ENCODE measurements around the gene NUTM2G.
"Not testable (repeated sequence)": the region's sequence is repeated elsewhere in the genome, so short reads cannot be mapped to it uniquely, and the experiment has no call there.

The NUTM2G gene

GRCh38 chr9:96928543-96928942, at the start of gene NUTM2G:
Gene NUTM2G, plus strand, starts transcription at chr9:96928843. Its CDS starts 182 bp downstream, at chr9:96929025.
- DNase-seq; in situ Hi-C loops (cut with MboI; ENCODE audit: low pct_unique_long_range_greater_than_20kb, low sequenced_read_pairs): not testable (repeated sequence)

- in situ Hi-C loops (cut with MboI; ENCODE audit: low pct_unique_long_range_greater_than_20kb, low sequenced_read_pairs): no loop called here
- no peak for DNase-seq
Measured at GRCh38 chr9:96883922-96884321, 44.7 kb upstream of the NUTM2G start.

- DNase-seq: no peak
- in situ Hi-C loops (cut with MboI; ENCODE audit: low pct_unique_long_range_greater_than_20kb, low sequenced_read_pairs): no loop called here
Measured at GRCh38 chr9:96884443-96884842, 44.2 kb upstream of the NUTM2G start.

GRCh38 chr9:96885424-96885823, 43.2 kb upstream of the NUTM2G start:
- in situ Hi-C loops (cut with MboI; ENCODE audit: low pct_unique_long_range_greater_than_20kb, low sequenced_read_pairs): no loop called here

GRCh38 chr9:96888591-96888990, 40.1 kb upstream of the NUTM2G start:
- in situ Hi-C loops (cut with MboI; ENCODE audit: low pct_unique_long_range_greater_than_20kb, low sequenced_read_pairs): no loop called here
- no peak for DNase-seq

More at GRCh38 chr9:96885424-96885823, 43.2 kb upstream of the NUTM2G start:
- DNase-seq: no peak

- no peak for DNase-seq
- in situ Hi-C loops (cut with MboI; ENCODE audit: low pct_unique_long_range_greater_than_20kb, low sequenced_read_pairs): no loop called here
Measured at GRCh38 chr9:96892131-96892530, 36.5 kb upstream of the NUTM2G start.

- DNase-seq; in situ Hi-C loops (cut with MboI; ENCODE audit: low pct_unique_long_range_greater_than_20kb, low sequenced_read_pairs): not testable (repeated sequence)
Measured at GRCh38 chr9:96900010-96900409, 28.6 kb upstream of the NUTM2G start.

- DNase-seq; in situ Hi-C loops (cut with MboI; ENCODE audit: low pct_unique_long_range_greater_than_20kb, low sequenced_read_pairs): not testable (repeated sequence)
Measured at GRCh38 chr9:96904947-96905722, 23.5 kb upstream of the NUTM2G start.

GRCh38 chr9:96908479-96908878, 20.2 kb upstream of the NUTM2G start:
- DNase-seq; in situ Hi-C loops (cut with MboI; ENCODE audit: low pct_unique_long_range_greater_than_20kb, low sequenced_read_pairs): not testable (repeated sequence)

- DNase-seq; in situ Hi-C loops (cut with MboI; ENCODE audit: low pct_unique_long_range_greater_than_20kb, low sequenced_read_pairs): not testable (repeated sequence)
Measured at GRCh38 chr9:96915539-96915938, 13.1 kb upstream of the NUTM2G start.

- in situ Hi-C loops (cut with MboI; ENCODE audit: low pct_unique_long_range_greater_than_20kb, low sequenced_read_pairs); DNase-seq: not testable (repeated sequence)
Measured at GRCh38 chr9:96916531-96916930, 12.1 kb upstream of the NUTM2G start.

- in situ Hi-C loops (cut with MboI; ENCODE audit: low pct_unique_long_range_greater_than_20kb, low sequenced_read_pairs); DNase-seq: not testable (repeated sequence)
Measured at GRCh38 chr9:96918550-96918949, 10.1 kb upstream of the NUTM2G start.

GRCh38 chr9:96920803-96921202, 7.8 kb upstream of the NUTM2G start:
- DNase-seq; in situ Hi-C loops (cut with MboI; ENCODE audit: low pct_unique_long_range_greater_than_20kb, low sequenced_read_pairs): not testable (repeated sequence)

GRCh38 chr9:96925587-96925986, 3.1 kb upstream of the NUTM2G start:
- DNase-seq; in situ Hi-C loops (cut with MboI; ENCODE audit: low pct_unique_long_range_greater_than_20kb, low sequenced_read_pairs): not testable (repeated sequence)

GRCh38 chr9:96931665-96932064, 3.0 kb downstream of the NUTM2G start:
- in situ Hi-C loops (cut with MboI; ENCODE audit: low pct_unique_long_range_greater_than_20kb, low sequenced_read_pairs); DNase-seq: not testable (repeated sequence)

GRCh38 chr9:96934097-96934496, 5.5 kb downstream of the NUTM2G start:
- in situ Hi-C loops (cut with MboI; ENCODE audit: low pct_unique_long_range_greater_than_20kb, low sequenced_read_pairs); DNase-seq: not testable (repeated sequence)

GRCh38 chr9:96934706-96935105, 6.1 kb downstream of the NUTM2G start:
- in situ Hi-C loops (cut with MboI; ENCODE audit: low pct_unique_long_range_greater_than_20kb, low sequenced_read_pairs); DNase-seq: not testable (repeated sequence)

- in situ Hi-C loops (cut with MboI; ENCODE audit: low pct_unique_long_range_greater_than_20kb, low sequenced_read_pairs); DNase-seq: not testable (repeated sequence)
Measured at GRCh38 chr9:96935401-96935800, 6.8 kb downstream of the NUTM2G start.

- DNase-seq; in situ Hi-C loops (cut with MboI; ENCODE audit: low pct_unique_long_range_greater_than_20kb, low sequenced_read_pairs): not testable (repeated sequence)
Measured at GRCh38 chr9:96937442-96937841, 8.8 kb downstream of the NUTM2G start.

- DNase-seq; in situ Hi-C loops (cut with MboI; ENCODE audit: low pct_unique_long_range_greater_than_20kb, low sequenced_read_pairs): not testable (repeated sequence)
Measured at GRCh38 chr9:96938957-96939665, 10.5 kb downstream of the NUTM2G start.

Measured in KBM-7 (cell line).